Natural killer cell treated with Interleukin-12 subunit alpha and Interleukin-12 subunit beta and Interleukin-15 and Interleukin-18, amount 100 ng/mL, for 72 hours (primary cell): ENCODE measurements around the gene YAP1. TPM values are rescaled to one million over a fixed set of nuclear protein-coding genes. Genes with fewer than 3 reads are reported as not detected.

Experiments
- ATAC-seq, 2 donors: fragments of 150-1000 bp; cut with Tn5 transposase in 1 of 2; sonication (Bioruptor Pico), chemical (Tn5 transposase) in 1 of 2; 2 replicates each; pipeline ENCODE4 v1.10.0; 2021
- DNase-seq: peaks from one replicate; pipeline ENCODE4 v3.0.0; 2022; ENCODE audit warnings: low spot score
- H3K27ac Mint-ChIP-seq, 2 donors: 1 replicate in 1 of 2; 2 replicates in 1 of 2; pipeline ENCODE4 v1.8.0; 2022; ENCODE audit warnings: mixed read lengths in 2 of 2, mild to moderate bottlenecking in 1 of 2, moderate library complexity in 1 of 2
- H3K27me3 Mint-ChIP-seq, 2 donors: 1 replicate in 1 of 2; 2 replicates in 1 of 2; pipeline ENCODE4 v1.8.0; 2022; ENCODE audit warnings: mixed read lengths in 2 of 2
- H3K36me3 Mint-ChIP-seq: one replicate; pipeline ENCODE4 v1.8.0; 2022; ENCODE audit warnings: mixed read lengths
- H3K4me1 Mint-ChIP-seq, 2 donors: 1 replicate in 1 of 2; 2 replicates in 1 of 2; pipeline ENCODE4 v1.8.0; 2022; ENCODE audit warnings: low read depth in 2 of 2, mixed read lengths in 2 of 2, mild to moderate bottlenecking in 1 of 2
- H3K4me3 Mint-ChIP-seq: one replicate; pipeline ENCODE4 v1.8.0; 2022; ENCODE audit warnings: mixed read lengths
- H3K9me3 Mint-ChIP-seq: 2 replicates; pipeline ENCODE4 v1.8.0; 2022; ENCODE audit warnings: mixed read lengths
- total RNA-seq, 2 donors: library from RNA; stranded (reverse); gene quantifications; one replicate each; pipeline ENCODE4 v1.2.3, GENCODE V29; 2022

Gene YAP1
- total RNA-seq, 2 donors from 2014 or later = 0.56 TPM; not detected in 1

- DNase-seq (no peak), ATAC-seq (no peak)
- Mint-ChIP-seq H3K27ac (no peak overlapping the region), H3K4me1 (no peaks in the 10 kb centered on the region), H3K36me3 (no peaks in the 10 kb centered on the region), H3K27me3 (no peaks in the 10 kb centered on the region), H3K4me3 (no peak overlapping the region), H3K9me3 (no peaks in the 10 kb centered on the region)
Observed at GRCh38 chr11:102135256-102135655, 25.0 kb downstream of the YAP1 start.

GRCh38 chr11:102138223-102138622, 28.0 kb downstream of the YAP1 start:
- Mint-ChIP-seq H3K4me1 (no peaks in the 10 kb centered on the region), H3K27ac (no peak overlapping the region), H3K4me3 (no peak overlapping the region), H3K27me3 (peaks cover 2 to 8% of the 10 kb centered on the region in 2 donors), H3K36me3 (no peaks in the 10 kb centered on the region), H3K9me3 (no peaks in the 10 kb centered on the region)
- DNase-seq (no peak), ATAC-seq (no peak)

- Mint-ChIP-seq H3K27ac (no peak overlapping the region), H3K9me3 (no peaks in the 10 kb centered on the region), H3K4me1 (no peaks in the 10 kb centered on the region), H3K27me3 (peaks cover 2 to 8% of the 10 kb centered on the region in 2 donors), H3K4me3 (no peak overlapping the region), H3K36me3 (no peaks in the 10 kb centered on the region)
- DNase-seq = no peak
- ATAC-seq = no peak
Observed at GRCh38 chr11:102138670-102139069, 28.4 kb downstream of the YAP1 start.

- Mint-ChIP-seq H3K27ac (no peak overlapping the region), H3K4me3 (no peak overlapping the region), H3K4me1 (no peaks in the 10 kb centered on the region), H3K27me3 (peaks cover 2 to 8% of the 10 kb centered on the region in 2 donors), H3K9me3 (no peaks in the 10 kb centered on the region), H3K36me3 (no peaks in the 10 kb centered on the region)
- ATAC-seq (no peak), DNase-seq (no peak)
Observed at GRCh38 chr11:102139081-102139498, 28.8 kb downstream of the YAP1 start.

- Mint-ChIP-seq H3K27me3 (peaks cover 10 to 16% of the 10 kb centered on the region in 2 donors), H3K4me3 (no peak overlapping the region), H3K36me3 (no peaks in the 10 kb centered on the region), H3K4me1 (no peaks in the 10 kb centered on the region), H3K9me3 (no peaks in the 10 kb centered on the region), H3K27ac (no peak overlapping the region)
- DNase-seq (no peak), ATAC-seq (no peak)
Observed at GRCh38 chr11:102142333-102142732, 32.1 kb downstream of the YAP1 start.

- H3K27ac Mint-ChIP-seq = no peak overlapping the region
- no peaks in the 10 kb centered on the region for H3K36me3 Mint-ChIP-seq
- no peaks in the 10 kb centered on the region for H3K9me3 Mint-ChIP-seq
- no peaks in the 10 kb centered on the region for H3K4me1 Mint-ChIP-seq
- peaks cover 10 to 18% of the 10 kb centered on the region in 2 donors for H3K27me3 Mint-ChIP-seq
- no peak for DNase-seq
- no peak overlapping the region for H3K4me3 Mint-ChIP-seq
- ATAC-seq = no peak
Observed at GRCh38 chr11:102143867-102144266, 33.6 kb downstream of the YAP1 start.

GRCh38 chr11:102144357-102145355, 34.4 kb downstream of the YAP1 start:
- Mint-ChIP-seq H3K27me3 (peaks cover 15 to 24% of the 10 kb centered on the region in 2 donors), H3K4me1 (no peaks in the 10 kb centered on the region), H3K27ac (no peak overlapping the region), H3K4me3 (no peak overlapping the region), H3K9me3 (peaks cover 4% of the 10 kb centered on the region), H3K36me3 (no peaks in the 10 kb centered on the region)
- ATAC-seq (no peak), DNase-seq (no peak)

GRCh38 chr11:102147015-102147414, 36.8 kb downstream of the YAP1 start:
- Mint-ChIP-seq H3K4me1 (no peaks in the 10 kb centered on the region), H3K27ac (no peak overlapping the region), H3K4me3 (no peak overlapping the region), H3K9me3 (peaks cover 4% of the 10 kb centered on the region), H3K27me3 (peaks cover 13 to 28% of the 10 kb centered on the region in 2 donors), H3K36me3 (no peaks in the 10 kb centered on the region)
- DNase-seq (no peak), ATAC-seq (no peak)

GRCh38 chr11:102147632-102148031, 37.4 kb downstream of the YAP1 start:
- DNase-seq = no peak
- Mint-ChIP-seq H3K36me3 (no peaks in the 10 kb centered on the region), H3K4me1 (no peaks in the 10 kb centered on the region)

GRCh38 chr11:102148059-102148458, 37.8 kb downstream of the YAP1 start:
- H3K27ac Mint-ChIP-seq = no peak overlapping the region

More at GRCh38 chr11:102147632-102148031, 37.4 kb downstream of the YAP1 start:
- no peak overlapping the region for H3K27ac Mint-ChIP-seq
- no peak overlapping the region for H3K4me3 Mint-ChIP-seq
- H3K27me3 Mint-ChIP-seq = peaks cover 13 to 23% of the 10 kb centered on the region in 2 donors
- ATAC-seq = no peak
- H3K9me3 Mint-ChIP-seq = peaks cover 4% of the 10 kb centered on the region

GRCh38 chr11:102151784-102152525, 41.7 kb downstream of the YAP1 start:
- DNase-seq = no peak
- H3K4me3 Mint-ChIP-seq = no peak overlapping the region
- H3K4me1 Mint-ChIP-seq = no peaks in the 10 kb centered on the region
- no peak for ATAC-seq
- peaks cover 4% of the 10 kb centered on the region for H3K9me3 Mint-ChIP-seq
- no peak overlapping the region for H3K27ac Mint-ChIP-seq
- H3K27me3 Mint-ChIP-seq = peaks cover 8 to 15% of the 10 kb centered on the region in 2 donors
- no peaks in the 10 kb centered on the region for H3K36me3 Mint-ChIP-seq

More at GRCh38 chr11:102148059-102148458, 37.8 kb downstream of the YAP1 start:
- Mint-ChIP-seq H3K27me3 (peaks cover 13 to 23% of the 10 kb centered on the region in 2 donors), H3K4me1 (no peaks in the 10 kb centered on the region), H3K4me3 (no peak overlapping the region), H3K36me3 (no peaks in the 10 kb centered on the region), H3K9me3 (peaks cover 4% of the 10 kb centered on the region)
- no peak for ATAC-seq
- no peak for DNase-seq

GRCh38 chr11:102153082-102153481, 42.8 kb downstream of the YAP1 start:
- no peak overlapping the region for H3K4me3 Mint-ChIP-seq

GRCh38 chr11:102154806-102155205, 44.6 kb downstream of the YAP1 start:
- Mint-ChIP-seq H3K27ac (no peak overlapping the region), H3K27me3 (peaks cover 3 to 7% of the 10 kb centered on the region in 2 donors), H3K36me3 (no peaks in the 10 kb centered on the region), H3K4me1 (no peaks in the 10 kb centered on the region), H3K9me3 (no peaks in the 10 kb centered on the region), H3K4me3 (no peak overlapping the region)
- DNase-seq (no peak), ATAC-seq (no peak)

More at GRCh38 chr11:102153082-102153481, 42.8 kb downstream of the YAP1 start:
- DNase-seq (no peak), ATAC-seq (no peak)
- H3K36me3 Mint-ChIP-seq = no peaks in the 10 kb centered on the region
- peaks cover 8 to 15% of the 10 kb centered on the region in 2 donors for H3K27me3 Mint-ChIP-seq
- no peaks in the 10 kb centered on the region for H3K4me1 Mint-ChIP-seq
- peaks cover 4% of the 10 kb centered on the region for H3K9me3 Mint-ChIP-seq
- no peak overlapping the region for H3K27ac Mint-ChIP-seq

- Mint-ChIP-seq H3K9me3 (no peaks in the 10 kb centered on the region), H3K4me3 (no peak overlapping the region), H3K27me3 (peaks cover 3 to 7% of the 10 kb centered on the region in 2 donors), H3K4me1 (no peaks in the 10 kb centered on the region), H3K27ac (no peak overlapping the region), H3K36me3 (no peaks in the 10 kb centered on the region)
- ATAC-seq (no peak), DNase-seq (no peak)
Observed at GRCh38 chr11:102155676-102156075, 45.4 kb downstream of the YAP1 start.
